SJSA1 (cell line): Measurements from ENCODE around the gene TH. TPM values are rescaled to one million over a fixed set of nuclear protein-coding genes. Genes with fewer than 3 reads are reported as not detected.

Source experiments
- DNase-seq, 2 experiments: peaks; one replicate each; pipeline ENCODE4 v3.0.0-alpha.2; 2015 to 2020; ENCODE audit warnings: low spot score in 2 of 2, low read depth in 1 of 2
- H3K27ac ChIP-seq: fragments of 250-450 bp; sonication (Bioruptor Pico); 2 replicates; pipeline ENCODE4 v1.5.1; 2020; ENCODE audit warnings: mild to moderate bottlenecking, moderate library complexity
- H3K27me3 ChIP-seq: fragments of 250-450 bp; sonication (Bioruptor Pico); replicated peaks from 2 replicates; pipeline ENCODE4 v1.5.1; 2020; ENCODE audit warnings: mild to moderate bottlenecking, moderate library complexity
- H3K36me3 ChIP-seq: fragments of 250-450 bp; sonication (Bioruptor Pico); 2 replicates; pipeline ENCODE4 v1.5.1; 2020; ENCODE audit warnings: mild to moderate bottlenecking
- H3K4me1 ChIP-seq: fragments of 250-450 bp; sonication (Bioruptor Pico); replicated peaks from 2 replicates; pipeline ENCODE4 v1.6.1; 2021; ENCODE audit warnings: mild to moderate bottlenecking
- H3K4me3 ChIP-seq: fragments of 250-450 bp; sonication (Bioruptor Pico); 2 replicates; pipeline ENCODE4 v1.5.1; 2020; ENCODE audit warnings: mild to moderate bottlenecking
- H3K9me3 ChIP-seq: fragments of 250-450 bp; sonication (Bioruptor Pico); replicated peaks from 2 replicates; pipeline ENCODE4 v1.5.1; 2020; ENCODE audit warnings: mild to moderate bottlenecking
- total RNA-seq: library from RNA; depleted of rRNA; stranded (reverse); fragments of >200 nt; shearing (Covaris generic); gene quantifications from 2 replicates; pipeline ENCODE4 v1.2.3, GENCODE V29; 2014

TH gene
- total RNA-seq, 1 experiment from 2014 or later, result not detected

DNA sequence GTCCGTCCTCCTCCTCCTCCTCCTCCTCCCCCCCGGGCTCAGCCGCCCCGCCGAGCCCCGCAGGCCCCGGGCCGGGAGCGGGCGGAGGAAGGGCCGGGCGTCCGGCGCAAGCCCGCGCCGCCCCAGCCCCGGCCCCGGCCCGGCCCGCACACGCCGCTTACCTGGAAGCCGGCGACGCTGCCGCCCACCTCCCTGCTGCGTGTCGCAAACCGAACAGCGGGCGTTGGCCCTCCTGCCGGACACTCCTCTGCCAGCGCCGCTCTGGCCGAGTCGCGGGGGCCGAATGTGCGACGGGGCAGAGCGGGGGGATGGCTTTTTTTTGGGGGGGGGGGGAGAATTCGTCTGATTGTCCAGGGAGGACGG lies 33.6 kb downstream of the TH start:
- Histone ChIP-seq H3K27me3 (peaks cover 43% of the 10 kb centered on the region), H3K4me3 (peak overlapping the region; percentile 66), H3K27ac (peak overlapping the region; percentile 73), H3K4me1 (peaks cover 40% of the 10 kb centered on the region), H3K9me3 (peaks cover 6% of the 10 kb centered on the region; the same call in 1 of the 2 replicates), H3K36me3 (peaks cover 33% of the 10 kb centered on the region)
- DNase-seq, result no peak

DNA sequence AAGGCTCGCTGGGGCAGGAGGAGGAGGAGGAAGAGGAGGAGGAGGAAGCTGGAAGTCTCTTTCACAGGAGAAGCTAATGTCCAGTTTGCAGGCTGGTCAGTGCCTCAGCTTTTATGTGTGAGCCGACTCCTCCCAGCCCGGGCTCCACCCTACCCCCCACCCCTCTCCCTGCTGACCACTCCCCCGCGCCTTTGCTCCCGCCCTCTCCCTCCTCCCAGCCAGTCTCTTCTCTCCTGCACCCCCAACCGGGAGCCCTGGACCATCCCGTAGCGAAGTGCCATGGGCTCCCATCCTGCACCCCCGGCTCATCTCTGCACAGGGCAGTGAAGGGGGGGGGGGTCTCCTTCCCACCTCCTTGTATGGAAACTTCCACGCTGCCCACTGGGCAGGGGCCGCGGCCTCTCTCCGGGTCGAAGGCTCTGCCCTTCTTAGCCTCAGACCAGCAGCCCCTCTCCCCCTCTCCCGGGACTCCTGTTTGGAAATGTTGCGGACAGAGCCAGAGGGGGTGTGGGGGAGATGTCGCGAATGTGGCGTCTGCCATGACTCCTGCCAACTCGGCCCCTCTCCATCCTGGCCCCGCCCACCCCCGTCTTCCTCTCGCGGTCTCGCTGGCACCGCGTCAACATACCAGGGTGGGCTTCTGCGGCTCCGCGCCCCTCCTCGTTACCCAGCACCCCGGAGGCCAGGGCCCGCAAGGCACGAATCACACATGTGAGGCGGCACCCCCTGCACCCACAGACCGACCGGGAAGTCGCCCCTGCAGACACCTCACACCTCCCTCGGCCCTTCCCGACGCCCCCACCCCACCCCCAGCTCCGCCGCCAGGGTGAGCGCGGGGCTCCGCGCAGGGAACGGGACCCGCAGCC lies 34.2 kb downstream of the TH start:
- H3K27ac ChIP-seq, result peak overlapping the region; percentile 73
- H3K4me1 ChIP-seq, result peaks cover 34% of the 10 kb centered on the region
- peak overlapping the region; percentile 66 for H3K4me3 ChIP-seq
- H3K36me3 ChIP-seq, result peaks cover 38% of the 10 kb centered on the region
- H3K9me3 ChIP-seq, result peaks cover 6% of the 10 kb centered on the region; the same call in 1 of the 2 replicates
- H3K27me3 ChIP-seq, result peaks cover 46% of the 10 kb centered on the region
- DNase-seq, result peak; percentile 90 to 95

DNA sequence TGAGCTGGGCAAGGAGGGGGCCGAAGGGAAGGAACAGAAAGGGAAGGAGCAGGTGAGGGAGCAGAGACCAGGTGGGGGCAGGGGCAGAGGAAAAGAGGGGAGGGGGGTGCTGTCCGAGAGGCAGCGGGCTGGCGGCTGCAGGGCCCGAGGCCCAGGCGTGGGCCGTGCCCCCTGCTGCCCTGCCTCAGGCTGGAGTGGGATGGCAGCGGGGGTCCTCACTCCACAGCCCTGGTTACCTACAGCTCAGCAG lies 34.7 kb downstream of the TH start:
- Histone ChIP-seq H3K36me3 (peaks cover 41% of the 10 kb centered on the region), H3K4me3 (peak overlapping the region; percentile 66), H3K27ac (no peak overlapping the region), H3K4me1 (peaks cover 33% of the 10 kb centered on the region), H3K27me3 (peaks cover 41% of the 10 kb centered on the region), H3K9me3 (peaks cover 6% of the 10 kb centered on the region; the same call in 1 of the 2 replicates)
- no peak for DNase-seq

DNA sequence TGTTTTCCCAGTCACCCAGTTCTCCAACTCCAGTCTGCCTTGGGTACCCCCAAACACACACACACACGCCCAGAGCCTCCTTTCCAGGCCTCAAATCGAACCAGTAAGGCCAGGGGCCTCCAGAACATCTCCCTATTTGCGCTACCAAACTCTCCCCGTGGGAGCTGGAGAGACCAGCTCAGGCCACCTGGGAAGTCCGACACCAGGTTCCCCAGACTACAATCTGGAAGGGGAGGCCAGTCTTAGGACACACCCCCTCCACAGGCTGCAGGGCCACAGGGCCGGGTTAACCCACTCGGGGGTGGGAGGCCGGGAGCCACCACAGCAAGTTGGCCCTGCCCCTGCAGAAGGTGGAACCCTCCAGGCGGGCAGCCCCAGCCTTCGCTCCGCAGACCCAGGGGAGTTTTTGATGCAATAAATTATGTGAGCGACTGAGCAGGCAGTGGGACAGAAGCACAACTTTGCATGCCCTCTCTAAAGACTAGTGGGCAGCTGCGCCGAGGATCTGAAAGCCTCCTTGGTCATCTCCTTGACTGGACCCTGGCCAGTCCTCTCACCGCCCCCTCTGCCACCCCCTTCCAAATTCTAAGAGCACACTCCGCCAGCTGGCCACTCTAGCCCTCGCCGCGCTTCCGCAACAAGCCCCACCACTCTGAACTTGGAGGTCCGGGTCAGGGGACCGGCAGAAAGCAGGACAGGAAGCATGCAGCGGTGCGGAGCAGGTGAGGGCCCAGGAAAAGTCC lies 35.2 kb downstream of the TH start:
- Histone ChIP-seq H3K36me3 (peaks cover 46% of the 10 kb centered on the region), H3K4me1 (peaks cover 33% of the 10 kb centered on the region), H3K4me3 (peak overlapping the region; percentile 66), H3K27me3 (peaks cover 36% of the 10 kb centered on the region), H3K9me3 (peaks cover 6% of the 10 kb centered on the region; the same call in 1 of the 2 replicates), H3K27ac (no peak overlapping the region)
- DNase-seq, result no peak

DNA sequence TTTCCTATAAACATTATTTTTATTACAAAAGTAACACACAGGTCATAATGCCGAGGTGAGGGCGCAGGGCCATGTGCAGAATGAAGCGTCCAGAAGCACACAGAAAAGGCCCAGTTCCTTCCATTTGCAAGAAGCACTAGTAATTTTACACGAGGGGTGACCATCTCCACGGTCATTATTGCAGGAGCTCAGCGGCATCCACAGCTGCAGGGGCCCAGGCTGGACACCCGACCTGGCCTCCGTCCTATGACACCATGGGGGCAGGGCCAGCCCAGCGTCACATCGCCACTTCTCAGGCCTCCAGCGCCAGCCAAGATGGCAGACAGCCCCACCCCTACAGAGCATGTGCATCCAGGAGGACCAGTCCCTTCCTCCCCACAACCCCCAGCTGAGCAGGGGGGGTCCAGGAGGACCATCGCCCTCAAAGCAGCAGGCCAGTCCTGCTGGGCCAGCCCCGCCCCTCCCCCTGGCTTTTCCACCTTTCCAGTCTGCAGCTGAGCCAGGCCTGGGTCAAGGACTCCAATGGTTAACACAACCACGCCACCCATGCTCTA lies 35.9 kb downstream of the TH start:
- DNase-seq, result no peak
- Histone ChIP-seq H3K27me3 (peaks cover 30% of the 10 kb centered on the region), H3K36me3 (peaks cover 53% of the 10 kb centered on the region), H3K9me3 (peaks cover 3% of the 10 kb centered on the region; the same call in 1 of the 2 replicates), H3K27ac (no peak overlapping the region), H3K4me1 (peaks cover 33% of the 10 kb centered on the region), H3K4me3 (no peak overlapping the region)

DNA sequence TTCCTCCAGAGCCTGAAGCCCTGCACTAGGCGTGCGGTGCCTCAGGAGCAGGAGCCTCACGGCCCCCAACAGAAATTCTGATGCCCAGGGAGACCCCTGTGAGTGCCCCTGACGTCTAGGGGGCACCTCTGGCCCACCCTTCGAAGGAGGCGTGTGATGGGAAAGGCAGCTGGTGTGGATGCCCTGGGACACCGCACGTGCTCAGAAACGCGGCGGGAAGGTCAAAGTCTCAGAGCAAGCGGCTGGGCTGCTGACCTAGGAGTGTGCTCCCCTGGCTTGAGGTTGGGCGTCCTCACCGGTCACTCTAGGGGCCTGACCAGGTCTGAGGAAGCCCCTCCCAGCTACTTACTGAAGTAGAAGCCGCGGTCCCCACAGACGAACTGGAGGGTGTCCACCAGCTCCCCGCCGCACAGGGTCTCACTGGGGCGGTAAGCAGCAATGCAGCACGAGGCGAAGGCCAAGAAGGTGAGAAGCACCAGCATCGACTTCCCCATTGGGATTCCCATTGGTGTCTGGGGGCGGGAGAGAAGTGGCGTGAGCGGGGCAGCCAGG lies 36.5 kb downstream of the TH start:
- H3K4me3 ChIP-seq, result no peak overlapping the region
- H3K27ac ChIP-seq, result no peak overlapping the region
- peaks cover 33% of the 10 kb centered on the region for H3K4me1 ChIP-seq
- H3K36me3 ChIP-seq, result peaks cover 53% of the 10 kb centered on the region
- peaks cover 26% of the 10 kb centered on the region for H3K27me3 ChIP-seq
- H3K9me3 ChIP-seq, result peaks cover 2% of the 10 kb centered on the region; the same call in 1 of the 2 replicates
- no peak for DNase-seq

DNA sequence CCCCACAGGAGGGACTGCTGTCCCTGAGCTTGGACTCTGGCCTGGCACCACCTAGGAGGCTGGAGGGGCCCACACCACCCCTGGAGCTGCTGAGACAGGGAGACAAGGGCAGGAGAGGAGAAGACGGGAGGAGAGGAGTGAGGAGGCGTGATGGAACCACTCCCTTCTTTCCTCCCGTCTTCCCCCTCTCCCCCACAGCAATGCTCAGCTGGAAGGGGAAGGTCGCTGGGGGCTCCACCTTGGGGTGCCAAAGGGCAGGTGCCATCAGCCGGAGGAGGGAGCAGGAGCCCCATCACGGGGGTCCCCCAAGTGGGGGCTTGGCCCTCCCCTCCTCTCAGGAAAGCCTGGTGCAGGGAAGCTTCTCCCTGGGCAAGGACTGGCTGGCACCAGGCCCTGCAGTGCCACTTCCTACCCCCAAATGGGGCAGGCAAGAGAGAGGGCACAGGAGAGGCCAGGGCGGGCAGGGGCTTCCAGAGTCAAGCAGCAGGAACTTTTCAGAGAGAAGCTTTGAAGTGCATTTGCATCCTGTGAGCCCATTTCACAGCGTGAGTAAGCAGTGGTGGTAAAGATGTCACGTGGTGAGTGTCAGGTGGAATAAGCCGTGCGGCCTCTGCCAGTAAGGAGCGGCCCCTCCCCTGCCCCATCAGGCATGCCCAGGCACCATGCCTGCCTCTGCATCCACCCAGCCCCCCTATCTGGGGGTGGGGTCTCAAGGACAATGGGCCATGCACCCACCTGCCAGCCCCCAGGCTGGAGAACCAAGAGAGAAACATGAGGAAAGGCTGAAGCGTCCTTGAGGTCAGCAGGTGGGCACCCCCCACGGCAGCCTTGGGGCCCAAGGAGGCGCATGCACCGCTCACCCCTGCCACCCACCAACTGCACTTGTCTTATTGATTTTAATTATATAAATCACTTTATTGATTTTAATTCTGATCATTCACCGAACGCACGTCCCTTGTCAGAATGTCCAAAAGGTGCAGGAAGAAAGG lies 37.3 kb downstream of the TH start:
- no peak overlapping the region for H3K4me3 ChIP-seq
- no peak for DNase-seq
- peaks cover 2% of the 10 kb centered on the region; the same call in 1 of the 2 replicates for H3K9me3 ChIP-seq
- H3K27me3 ChIP-seq, result peaks cover 20% of the 10 kb centered on the region
- H3K4me1 ChIP-seq, result peaks cover 29% of the 10 kb centered on the region
- H3K36me3 ChIP-seq, result peaks cover 61% of the 10 kb centered on the region
- no peak overlapping the region for H3K27ac ChIP-seq

DNA sequence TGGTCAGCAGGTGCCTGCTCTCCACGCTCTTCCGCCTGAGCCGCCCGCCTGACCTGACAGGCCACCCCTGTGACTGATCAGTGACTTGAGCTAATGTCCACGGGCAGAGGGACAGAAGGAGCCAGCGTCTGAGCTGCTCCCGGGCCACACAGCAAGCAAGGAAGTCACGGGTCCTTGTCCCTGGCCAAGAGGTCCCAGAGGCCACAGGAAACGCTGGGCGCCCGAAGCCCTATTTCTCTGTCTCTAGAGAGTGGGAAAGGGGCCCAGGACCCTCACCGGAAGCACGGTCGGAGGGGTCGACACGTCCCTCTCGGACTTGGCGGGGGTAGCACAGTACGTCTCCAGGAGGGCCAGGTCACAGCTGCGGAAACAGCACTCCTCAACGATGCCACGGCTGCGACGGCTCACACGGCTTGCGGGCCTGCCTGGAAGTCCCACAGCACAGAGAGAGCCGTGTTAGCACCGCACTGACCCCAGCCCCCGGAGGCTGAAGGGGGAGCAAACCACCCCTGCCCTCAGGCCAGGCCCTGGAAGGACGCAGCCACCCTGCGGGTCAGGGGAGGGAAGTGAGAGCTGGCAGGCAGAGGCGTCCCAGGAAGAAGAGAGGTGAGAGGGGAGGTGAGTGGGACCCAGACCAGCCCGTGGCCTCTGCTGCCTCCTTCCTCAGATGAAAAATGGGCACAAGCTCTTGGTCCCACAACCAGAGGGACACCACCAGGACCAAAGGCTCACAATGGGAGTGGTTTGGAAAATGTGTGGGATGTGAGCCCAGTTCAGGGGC lies 38.2 kb downstream of the TH start:
- Histone ChIP-seq H3K27ac (no peak overlapping the region), H3K36me3 (peaks cover 61% of the 10 kb centered on the region), H3K4me3 (no peak overlapping the region), H3K9me3 (peaks cover 2% of the 10 kb centered on the region; the same call in 1 of the 2 replicates), H3K4me1 (peaks cover 22% of the 10 kb centered on the region), H3K27me3 (peaks cover 20% of the 10 kb centered on the region)
- DNase-seq, result no peak

DNA sequence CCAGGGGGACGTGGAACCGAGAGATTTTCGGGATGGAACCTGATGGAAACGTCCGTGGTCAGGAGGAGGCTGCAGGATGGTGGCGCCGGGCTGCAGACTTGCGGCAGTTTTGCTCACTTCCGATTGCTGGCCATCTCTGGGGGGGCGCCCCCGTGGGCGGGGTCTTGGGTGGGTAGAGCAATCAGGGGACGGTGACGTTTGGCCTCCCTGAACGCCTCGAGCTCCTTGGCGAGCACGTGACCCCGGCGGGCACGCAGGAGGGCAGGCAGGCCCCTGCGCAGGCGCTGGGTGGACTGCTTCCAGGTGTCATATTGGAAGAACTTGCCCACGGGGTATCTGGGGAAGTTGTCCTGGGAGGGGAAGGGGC lies 38.8 kb downstream of the TH start:
- Histone ChIP-seq H3K4me3 (no peak overlapping the region), H3K36me3 (peaks cover 61% of the 10 kb centered on the region), H3K27me3 (peaks cover 20% of the 10 kb centered on the region), H3K4me1 (peaks cover 19% of the 10 kb centered on the region), H3K9me3 (peaks cover 2% of the 10 kb centered on the region; the same call in 1 of the 2 replicates), H3K27ac (no peak overlapping the region)
- DNase-seq, result no peak

DNA sequence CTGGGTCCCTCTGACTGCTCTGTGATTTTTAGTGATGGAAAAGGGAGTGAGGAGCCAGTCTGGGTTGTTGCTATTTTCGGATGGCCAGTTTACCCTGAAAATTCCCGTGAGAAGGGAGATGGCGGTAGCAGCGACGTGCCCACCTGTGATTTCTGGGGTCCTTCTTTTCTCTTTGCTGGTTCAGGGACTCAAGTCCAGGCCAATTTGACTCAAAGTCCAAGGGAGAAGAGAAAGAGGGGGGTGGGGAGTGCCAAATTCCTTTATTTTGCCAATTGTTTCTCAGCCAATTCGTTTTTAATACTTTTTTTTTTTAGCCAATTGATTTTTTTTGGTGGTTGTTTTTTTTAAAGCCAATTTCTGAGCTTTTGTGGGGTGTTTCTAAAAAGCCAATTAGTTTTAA lies 39.4 kb downstream of the TH start:
- no peak for DNase-seq
- Histone ChIP-seq H3K4me1 (peaks cover 13% of the 10 kb centered on the region), H3K27ac (no peak overlapping the region), H3K27me3 (peaks cover 14% of the 10 kb centered on the region), H3K36me3 (peaks cover 61% of the 10 kb centered on the region), H3K4me3 (no peak overlapping the region), H3K9me3 (no peaks in the 10 kb centered on the region)

DNA sequence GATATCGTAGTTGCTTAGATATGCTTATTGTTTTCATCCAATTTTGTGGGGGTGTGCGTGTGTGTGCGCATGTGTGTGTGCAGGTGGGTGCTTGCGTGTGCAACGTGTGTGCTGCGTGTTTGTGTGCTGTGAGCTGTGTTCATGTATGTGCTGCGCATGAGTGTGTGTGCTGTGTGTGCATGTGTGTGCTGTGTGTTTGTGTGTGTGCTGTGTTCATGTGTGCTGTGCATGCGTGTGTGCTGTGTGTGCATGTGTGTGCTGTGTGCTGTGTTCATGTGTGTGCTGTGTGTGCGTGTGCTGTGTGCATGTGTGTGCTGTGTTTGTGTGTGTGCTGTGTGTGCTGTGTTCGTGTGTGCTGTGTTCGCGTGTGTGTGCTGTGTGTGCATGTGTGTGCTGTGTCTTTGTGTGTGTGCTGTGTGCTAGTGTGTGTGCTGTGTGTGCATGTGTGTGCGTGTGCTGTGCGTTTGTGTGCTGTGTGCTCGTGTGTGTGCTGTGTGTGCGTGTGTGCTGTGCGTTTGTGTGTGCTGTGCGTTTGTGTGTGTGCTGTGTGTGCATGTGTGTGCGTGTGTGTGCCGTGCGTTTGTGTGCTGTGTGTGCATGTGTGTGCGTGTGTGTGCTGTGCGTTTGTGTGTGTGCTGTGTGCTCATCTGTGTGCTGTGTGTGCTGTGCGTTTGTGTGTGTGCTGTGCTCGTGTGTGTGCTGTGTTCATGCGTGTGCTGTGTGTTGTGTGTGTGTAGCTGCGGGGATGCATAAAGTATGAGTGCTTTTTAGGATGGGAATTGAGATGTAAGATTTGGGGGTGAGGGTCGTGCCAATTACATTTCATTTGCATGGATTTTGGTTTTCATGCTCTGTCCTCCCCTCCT lies 40.0 kb downstream of the TH start:
- no peak overlapping the region for H3K4me3 ChIP-seq
- H3K36me3 ChIP-seq, result peaks cover 56% of the 10 kb centered on the region
- H3K4me1 ChIP-seq, result peaks cover 7% of the 10 kb centered on the region
- H3K9me3 ChIP-seq, result no peaks in the 10 kb centered on the region
- H3K27me3 ChIP-seq, result peaks cover 14% of the 10 kb centered on the region; the same call in 1 of the 2 replicates
- H3K27ac ChIP-seq, result no peak overlapping the region
- DNase-seq, result no peak
